Measurements from ENCODE around the gene PAGE1.
"Not testable (repeated sequence)": the region's sequence is repeated elsewhere in the genome, so short reads cannot be mapped to it uniquely, and the experiment has no call there.

PAGE1 gene, protein sequence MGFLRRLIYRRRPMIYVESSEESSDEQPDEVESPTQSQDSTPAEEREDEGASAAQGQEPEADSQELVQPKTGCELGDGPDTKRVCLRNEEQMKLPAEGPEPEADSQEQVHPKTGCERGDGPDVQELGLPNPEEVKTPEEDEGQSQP

DNA sequence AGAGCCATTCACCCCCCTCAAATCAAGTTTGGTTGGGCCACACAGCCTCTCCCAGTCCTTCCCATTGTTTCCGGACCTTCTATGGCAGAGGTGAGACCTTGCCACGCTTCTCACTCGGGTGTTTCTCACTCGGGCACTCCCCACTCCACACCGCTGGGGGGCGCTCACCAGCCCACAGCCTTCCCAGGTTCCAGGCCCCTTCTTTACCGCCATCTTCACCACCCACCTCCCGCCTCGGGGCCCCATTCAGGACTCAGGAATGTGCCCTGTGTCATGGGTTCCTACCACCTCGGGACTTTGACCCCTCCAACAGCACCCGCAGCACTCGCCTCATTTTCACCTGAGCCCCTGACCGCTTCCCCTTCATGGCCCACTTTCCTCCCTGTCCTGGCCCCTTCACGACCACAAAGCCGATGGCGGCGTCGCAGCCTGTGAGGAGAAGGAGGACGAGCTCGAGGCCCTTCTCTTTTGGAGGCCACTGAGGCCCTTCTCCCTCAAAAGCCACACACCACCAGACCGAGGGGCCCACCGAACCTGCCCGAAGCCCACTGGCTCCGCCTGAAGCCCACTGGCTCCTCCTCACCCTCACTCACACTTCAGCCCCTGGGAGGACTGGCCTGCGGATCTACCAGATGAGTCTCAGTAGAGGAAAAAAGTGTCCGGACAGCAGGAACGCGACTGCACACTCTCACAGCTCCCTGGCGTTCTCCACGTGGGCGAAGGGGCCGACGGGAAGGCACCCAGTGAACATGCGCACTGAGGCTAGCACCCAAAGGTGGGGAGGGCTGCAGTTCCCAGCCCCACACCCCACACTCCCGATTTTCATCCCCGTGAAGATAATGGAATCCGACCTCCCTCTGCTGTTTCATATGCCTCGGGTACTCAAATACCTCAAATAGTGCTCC, at the start of gene PAGE1:
PAGE1 (minus strand) TSS at position 709 of the 905 bp plus-strand sequence. CDS start 1,214 bp downstream, outside the sequence.
- no peak for DNase-seq

DNA sequence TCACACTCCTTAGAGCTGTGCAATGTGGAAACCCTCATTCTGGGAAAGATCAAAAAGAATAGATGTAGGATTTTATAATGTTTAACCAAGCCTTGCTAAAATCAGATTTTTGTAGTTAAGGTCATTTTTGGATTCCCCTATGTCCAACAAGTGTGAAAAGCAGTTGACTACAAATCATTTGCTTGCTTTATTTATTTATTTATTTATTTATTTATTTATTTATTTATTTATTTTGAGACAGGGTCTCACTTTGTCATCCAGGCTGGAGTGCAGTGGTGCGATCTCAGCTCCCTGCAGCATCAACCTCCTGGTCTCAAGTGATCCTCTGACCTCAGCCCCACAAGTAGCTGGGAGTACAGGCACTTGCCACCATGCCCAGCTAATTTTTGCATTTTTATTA, 45.7 kb upstream of the PAGE1 start:
- not testable (repeated sequence) for DNase-seq

DNA sequence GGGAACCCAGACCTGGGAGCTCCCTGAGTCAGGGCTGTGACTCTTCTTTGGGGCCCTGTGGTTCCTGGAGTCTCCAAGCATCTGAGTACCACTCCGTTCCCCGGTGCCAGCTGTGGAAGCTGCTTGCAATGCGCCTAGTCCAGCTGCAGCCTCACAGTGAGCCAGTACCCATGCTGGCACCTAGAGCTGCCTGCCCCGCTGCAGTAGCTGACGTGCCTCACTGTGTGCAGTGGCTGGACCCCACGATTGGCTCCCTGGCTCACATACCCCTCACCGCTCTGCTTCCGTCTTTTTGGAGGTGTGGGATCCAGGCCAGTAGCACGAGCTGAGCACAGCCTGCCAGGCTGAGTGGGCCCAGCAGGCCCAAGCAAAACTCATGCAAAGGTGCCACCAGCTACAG, 32.1 kb upstream of the PAGE1 start:
- DNase-seq: no peak

DNA sequence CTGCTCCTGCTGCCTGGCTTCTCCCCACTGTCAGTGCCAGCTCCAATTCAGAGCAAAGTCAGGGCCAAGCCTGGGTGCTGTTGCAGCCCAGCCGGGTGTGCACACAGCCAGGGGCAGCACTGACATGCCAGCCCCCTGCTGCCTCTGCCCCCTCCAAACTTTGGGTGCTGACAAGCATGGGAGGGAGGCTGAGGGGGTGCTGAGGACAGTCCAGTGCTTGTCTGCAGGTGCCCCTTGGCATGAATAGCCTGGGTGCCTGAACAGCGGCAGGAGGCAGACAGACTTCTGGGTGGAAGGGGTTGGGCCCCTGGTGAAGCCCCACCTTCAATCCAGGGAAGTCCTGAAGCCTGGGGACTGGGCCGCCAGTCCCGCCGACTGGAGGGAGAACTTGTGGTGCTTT, 31.2 kb upstream of the PAGE1 start:
- DNase-seq: no peak

DNA sequence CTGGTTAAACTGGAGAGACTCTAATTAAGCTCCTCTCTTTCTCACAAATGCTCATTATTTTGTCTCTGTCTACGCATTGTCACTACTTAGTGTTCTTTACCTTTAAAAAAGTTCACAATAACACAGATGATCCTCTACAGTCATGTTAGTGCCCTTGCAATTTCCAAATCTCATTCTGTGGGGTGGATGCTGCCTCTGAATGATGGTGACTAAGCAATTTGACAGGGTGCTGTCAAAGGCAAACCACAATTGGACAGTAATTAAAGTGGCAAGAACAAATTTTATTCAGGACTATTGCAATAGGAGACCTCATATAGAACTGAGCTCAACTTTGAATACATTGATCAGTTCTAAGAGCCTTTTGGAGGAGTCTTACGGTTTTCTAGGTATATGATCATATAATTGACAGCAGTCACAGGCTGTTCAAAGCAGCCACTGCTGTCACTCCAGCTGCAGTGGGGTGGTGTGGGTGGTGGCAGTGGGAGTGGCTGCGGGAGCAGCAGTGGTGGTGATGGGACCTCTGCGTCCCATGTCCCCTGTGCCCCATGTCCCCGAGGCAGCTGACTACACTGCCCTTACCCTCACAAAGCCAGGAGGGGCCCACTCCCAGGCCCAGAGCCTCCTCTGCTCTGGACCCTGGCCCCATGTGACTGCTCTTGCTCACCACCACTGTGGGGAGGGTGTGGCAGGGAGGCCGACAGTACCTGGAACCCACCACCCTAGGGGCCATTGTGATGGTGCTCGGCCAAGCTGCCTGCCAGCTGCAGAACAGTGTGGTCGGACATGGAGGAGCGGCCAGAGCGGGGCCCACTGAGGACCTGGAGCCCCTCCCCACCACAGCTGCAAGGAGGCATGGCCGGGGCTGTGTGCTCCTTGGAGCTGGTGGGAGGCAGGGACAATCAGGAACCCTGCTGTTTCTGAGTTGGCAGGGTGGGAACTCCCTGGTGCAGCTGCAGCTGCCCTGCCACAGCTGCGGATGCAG, 30.4 kb upstream of the PAGE1 start:
- DNase-seq: no peak

DNA sequence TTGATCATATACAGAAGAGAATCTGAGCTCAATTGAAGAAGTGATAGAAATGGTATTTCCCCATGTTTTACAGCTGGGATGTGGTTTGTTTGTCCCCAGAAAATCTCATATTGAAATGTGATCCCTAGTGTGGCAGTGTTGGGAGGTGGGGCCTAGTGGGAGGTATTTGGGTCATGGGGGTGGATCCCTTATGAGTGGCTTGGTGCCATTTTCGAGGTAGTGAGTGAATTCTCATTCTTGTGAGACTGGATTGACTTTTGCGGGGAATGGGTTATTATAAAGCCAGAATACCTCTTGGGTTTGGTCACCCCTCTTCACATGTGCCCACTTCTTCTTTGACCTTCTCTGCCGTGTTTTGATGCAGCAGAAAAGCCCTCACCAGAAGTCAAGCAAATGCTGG, 29.6 kb upstream of the PAGE1 start:
- DNase-seq: no peak

DNA sequence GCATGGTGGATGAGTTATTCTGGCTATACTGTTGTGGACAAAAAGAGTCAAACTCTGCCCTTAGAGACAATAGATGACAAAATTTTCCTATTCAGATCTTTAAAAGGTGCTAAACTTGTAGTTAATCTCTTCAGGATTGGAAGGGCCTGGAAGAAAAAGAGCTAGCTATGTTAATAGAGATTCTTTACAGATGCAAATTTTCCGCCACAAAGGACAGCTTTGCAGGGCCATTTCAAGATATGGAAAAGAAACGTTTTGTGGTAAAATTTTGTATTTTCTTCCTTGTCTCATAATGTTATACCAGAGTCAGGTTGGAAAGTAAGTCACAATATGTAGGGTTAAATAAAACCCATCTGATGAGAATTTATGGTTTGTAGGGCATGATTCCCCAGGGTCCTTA, 24.3 kb upstream of the PAGE1 start:
- DNase-seq: not testable (repeated sequence)

DNA sequence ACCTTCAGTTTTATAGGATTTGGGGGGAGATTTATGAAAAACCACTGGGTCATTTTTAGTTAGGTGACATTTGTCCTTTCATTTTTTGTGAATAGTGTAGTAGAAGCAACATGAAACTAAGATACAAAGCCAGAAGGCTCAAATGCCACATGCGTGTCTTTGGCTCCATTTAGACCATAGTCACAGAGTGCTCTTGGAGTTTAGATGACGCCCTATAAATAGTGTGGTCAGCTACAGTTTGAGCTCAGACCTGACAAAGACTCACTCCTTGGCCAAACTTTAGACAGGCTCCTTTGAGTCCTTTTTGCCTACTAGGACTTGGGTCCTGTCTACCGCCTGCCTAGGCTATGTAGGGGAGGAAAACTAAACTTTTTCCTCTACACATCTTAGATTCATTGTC, 16.8 kb upstream of the PAGE1 start:
- DNase-seq: no peak

DNA sequence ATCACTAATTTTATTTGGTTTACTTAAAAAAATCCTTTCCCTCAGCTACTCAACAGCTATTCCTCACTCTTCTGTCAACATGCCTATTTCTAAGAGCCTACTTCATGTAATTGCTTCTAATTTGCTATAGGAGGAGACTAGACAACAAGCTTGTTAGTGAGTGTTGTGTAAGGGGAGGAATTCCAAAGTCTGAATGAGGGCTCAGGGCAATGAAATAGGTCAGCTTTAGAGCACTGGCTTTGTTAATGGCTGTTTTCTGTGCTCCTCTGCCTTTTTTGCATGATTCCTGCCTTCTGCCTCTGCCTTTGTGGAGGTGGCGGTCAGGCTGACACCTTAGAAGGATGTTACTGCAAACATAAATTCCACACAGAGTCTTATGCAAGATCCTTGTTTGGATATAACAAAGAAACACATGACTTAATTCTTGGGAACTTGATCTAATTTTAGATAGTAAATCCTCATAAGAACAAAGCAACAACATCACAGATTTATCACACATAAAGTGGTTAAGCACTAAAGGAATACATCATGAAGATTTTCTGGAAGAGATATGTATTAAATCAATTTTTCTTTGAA, 15.0 kb upstream of the PAGE1 start:
- DNase-seq: no peak

DNA sequence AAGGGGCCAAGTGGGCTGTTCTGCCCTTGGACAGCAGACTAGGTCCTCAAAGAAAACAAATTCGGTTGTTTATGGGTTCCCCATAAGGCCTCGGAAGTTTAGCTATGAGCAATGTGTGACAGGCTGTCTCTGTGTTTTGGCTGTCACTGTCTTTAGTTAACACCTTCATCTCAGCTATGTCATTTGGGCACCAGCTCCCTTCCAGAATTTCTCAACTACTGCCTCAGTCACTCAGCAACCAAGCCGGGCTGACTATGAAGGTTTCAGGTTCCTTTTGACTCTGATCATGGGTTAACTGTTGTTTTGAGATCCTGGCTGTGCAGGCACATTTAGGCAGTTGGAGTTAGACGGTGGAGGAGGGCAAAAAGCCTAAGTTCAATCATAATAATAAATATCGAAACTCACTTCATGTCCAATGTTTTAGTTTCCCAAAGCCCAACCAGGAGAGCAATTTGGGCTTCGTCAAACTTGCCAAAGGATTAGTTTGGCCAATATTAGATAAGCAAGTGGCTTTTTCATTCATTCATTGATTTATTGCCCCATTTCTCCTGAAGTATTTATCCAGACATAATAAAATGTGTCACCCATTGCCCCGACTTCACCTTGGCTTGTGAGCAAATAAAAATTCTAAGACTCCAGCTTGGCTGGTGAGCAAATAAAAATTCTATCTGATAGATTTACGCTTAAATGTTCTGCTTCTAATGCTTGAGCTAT, 9.1 kb upstream of the PAGE1 start:
- no peak for DNase-seq

DNA sequence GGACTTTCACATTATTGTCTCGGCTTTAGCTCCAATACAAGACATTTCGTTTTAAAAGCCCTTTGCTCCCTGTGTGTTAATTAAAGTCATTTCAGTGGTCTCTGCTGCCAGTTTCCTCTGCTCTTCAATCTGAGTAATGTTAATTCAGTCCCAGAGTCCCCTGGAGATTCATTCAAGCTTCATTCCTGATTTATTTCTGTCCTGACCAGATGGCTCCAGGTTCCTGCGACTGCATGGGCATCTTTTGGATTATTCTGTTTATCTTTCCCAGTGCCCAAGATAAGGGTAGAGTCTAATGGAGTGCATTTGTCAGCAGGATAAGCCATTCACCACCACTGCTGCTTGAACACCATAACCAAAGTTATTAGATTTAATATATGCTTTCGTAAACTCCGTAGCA, 6.1 kb upstream of the PAGE1 start:
- DNase-seq: no peak

DNA sequence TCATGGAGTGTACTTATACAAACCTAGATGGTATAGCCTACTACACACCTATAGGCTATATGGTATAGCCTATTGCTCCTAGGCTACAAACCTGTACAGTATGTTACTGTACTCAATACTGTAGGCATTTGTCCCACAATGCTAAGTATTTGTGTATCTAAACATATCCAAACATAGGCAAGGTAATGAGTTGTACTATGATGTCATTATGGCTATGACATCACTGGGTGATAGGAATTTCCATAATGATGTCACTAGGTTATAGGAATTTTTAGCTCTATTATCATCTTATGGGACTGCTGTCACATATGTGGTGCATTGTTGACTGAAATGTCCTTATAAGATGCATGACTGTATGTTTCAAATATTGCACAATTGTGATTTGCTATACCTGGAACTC, 5.5 kb upstream of the PAGE1 start:
- peak in 2 of 3 donors; percentile 7 to 19 for DNase-seq

DNA sequence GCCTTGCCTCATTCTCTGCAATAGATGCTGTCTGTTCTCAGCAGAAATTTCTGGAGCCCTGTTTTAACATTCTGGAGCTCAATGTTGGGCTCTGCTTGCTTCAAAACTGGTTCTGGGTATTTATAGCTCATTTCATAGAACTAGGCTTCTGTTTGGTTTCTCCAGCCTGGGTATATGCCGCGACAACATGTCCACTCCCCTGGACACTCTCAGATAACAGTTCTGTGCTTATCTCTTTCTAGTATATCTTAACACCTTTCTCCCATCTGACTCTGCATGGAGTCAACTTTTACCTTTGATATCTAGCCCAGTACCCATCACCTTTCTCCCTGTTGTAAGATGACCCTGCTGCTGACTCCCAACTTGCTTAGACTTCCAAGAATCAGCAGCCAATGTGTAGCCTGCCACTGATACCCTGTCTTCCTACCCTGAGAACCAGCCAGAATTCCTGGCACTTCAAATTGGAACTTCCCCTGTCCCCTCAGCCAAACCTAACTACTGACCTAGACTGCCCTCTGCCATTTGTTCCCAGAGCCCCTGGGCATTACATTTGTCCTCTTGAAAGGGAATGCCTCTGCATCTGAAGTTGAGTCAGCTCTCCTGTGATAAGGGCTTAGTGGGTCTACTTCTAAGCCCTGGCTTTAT, 20.6 kb downstream of the PAGE1 start:
- DNase-seq: no peak

DNA sequence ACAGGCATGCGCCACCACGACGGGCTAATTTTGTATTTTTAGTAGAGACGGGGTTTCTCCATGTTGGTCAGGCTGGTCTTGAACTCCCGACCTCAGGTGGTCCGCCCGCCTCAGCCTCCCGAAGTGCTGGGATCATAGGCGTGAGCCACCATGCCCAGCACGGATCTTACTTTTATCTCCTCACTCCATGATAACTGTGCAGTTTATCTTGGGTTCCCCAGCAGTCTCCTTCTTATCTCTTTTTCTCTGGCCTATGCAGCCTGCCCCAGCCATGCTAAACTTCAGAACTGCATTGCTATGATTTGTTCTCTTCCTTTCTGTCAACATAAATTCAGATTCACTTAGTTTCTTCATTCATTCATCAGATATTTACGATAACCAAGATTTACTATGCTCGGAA, 22.4 kb downstream of the PAGE1 start:
- DNase-seq: no peak

DNA sequence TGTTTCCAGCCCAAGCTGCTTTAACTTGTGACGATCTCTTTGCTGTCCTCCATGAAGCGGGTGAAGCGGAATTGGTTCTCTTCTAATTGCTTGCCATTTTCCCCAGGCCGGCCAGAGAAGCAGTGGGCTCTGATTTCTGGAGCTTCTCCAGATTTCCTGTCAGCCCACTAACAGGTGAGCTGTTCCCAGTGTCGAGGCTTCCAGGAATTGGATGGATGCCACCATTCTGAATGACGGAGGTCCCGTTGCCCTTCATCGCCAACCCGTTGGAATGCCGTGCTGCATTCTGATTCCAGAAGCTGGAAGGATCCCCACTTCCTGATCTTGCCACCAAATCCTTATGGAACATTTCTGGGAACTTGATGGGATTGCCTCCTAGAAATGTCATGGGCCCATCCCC, 31.0 kb downstream of the PAGE1 start:
- DNase-seq: no peak

DNA sequence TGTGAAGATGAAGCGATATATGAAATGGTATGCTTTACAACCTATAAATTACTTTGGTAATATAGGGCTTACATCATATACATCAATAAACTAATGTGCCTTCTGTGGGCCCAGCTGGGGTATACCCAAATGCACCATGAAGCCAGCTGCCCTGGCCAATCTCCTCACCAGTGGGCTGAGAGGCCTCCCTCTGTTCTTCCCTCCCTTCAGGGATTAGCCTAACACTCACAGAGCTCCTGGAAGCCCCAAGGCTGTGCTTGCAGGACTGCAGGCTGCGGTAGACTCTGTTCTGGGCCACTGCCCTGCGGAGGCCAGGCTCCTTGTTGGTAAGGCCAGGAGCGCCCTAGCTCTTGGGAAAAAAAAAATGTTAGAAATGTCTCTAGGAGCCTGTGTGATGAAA, 33.9 kb downstream of the PAGE1 start:
- no peak for DNase-seq

DNA sequence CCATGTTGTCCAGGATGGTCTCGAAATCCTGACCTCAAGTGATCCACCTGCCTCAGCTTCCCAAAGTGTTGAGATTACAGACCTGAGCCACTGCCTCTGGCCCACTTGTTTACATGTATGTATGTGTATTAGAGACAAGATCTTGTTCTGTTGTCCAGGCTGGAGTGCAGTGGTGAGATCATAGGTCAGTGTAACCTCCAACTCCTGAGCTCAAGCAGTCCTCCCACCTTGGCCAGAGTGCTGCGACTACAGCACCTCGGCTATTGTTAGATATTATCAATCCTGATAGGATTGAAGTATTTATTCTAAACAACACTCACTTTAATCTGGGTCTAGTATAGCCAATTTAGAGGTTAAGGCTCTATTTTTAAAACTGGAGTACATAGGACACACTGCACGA, 36.0 kb downstream of the PAGE1 start:
- no peak for DNase-seq

DNA sequence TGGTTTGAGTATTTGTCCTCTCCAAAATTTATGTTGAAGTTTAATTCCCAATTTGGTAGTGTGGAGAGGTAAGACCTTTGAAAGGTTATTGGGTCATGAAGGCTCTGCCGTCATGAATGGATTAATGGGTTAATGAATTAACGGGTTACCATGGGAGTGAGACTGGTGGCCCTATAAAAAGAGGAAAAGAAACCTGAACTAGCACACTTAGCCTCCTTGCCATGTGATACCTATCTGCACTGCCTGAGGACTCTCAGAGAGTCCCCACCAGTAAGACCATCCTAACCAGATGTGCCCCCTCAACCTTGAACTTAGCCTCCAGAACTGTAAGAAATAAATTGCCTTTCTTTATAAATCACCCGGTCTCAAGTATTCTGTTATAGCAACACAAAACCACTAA, 39.3 kb downstream of the PAGE1 start:
- DNase-seq: no peak

DNA sequence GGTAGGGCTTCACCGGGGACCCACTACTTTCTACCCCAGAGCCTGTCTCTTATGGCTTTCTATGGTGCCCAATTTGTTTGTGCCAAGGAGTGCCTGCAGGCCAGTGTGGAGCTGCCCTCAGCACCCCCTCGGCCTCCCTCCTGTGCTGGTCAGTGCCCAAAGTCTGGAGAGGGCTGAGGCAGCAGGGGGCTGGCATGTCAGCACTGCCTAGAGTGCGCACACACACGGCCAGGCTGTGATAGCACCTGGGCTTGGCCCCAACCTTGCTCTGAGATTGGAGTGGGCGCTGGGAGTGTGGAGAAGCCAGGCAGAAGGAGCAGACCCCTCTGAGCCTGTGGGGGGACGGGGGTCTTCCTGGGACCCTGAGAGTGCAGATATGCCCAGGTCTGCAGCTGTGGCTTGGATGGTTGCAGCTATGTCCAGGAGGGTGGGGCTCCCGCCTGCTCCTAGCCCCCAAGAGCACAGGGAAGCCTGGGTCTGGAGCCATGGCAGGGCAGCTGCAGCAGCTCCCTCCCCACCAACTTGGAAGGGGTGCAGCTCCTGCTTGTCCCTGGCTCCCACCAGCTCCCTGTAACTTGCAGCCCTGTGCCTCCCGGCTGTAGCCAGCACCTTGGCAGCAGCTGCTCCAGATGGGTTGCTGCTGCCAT, 50.7 kb downstream of the PAGE1 start:
- DNase-seq: no peak
